Measurements from ENCODE around the gene ZNF491.

ZNF491 gene

DNA sequence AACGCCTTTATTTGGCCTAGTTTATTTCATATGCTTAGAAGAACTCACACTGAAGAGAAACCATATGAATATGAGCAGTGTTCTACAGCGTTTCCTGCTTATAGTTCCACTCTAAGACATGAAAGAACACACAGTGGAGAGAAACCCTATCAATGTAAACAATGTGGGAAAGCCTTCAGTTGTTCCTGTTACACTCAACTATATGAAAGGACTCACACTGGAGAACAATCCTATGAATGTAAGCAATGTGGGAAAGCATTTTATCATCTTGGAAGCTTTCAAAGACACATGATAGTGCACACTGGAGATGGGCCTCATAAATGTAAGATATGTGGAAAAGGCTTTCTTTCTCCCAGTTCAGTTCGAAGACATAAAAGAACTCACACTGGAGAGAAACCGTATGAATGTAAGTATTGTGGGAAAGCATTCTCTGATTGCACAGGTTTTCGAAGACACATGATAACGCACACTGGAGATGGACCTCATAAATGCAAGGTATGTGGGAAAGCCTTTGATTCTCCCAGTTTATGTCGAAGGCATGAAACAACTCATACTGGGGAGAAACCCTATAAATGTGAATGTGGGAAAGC, 17.8 kb upstream of the ZNF491 start:
- Mint-ChIP-seq H3K4me3 (no peak overlapping the region), H3K36me3 (ENCODE audit: low read depth) (peaks cover 91% of the 10 kb centered on the region), H3K27ac (no peak overlapping the region), H3K27me3 (no peaks in the 10 kb centered on the region), H3K4me1 (ENCODE audit: low read depth) (no peaks in the 10 kb centered on the region), H3K9me3 (peaks cover 61% of the 10 kb centered on the region)
- DNase-seq = no peak

DNA sequence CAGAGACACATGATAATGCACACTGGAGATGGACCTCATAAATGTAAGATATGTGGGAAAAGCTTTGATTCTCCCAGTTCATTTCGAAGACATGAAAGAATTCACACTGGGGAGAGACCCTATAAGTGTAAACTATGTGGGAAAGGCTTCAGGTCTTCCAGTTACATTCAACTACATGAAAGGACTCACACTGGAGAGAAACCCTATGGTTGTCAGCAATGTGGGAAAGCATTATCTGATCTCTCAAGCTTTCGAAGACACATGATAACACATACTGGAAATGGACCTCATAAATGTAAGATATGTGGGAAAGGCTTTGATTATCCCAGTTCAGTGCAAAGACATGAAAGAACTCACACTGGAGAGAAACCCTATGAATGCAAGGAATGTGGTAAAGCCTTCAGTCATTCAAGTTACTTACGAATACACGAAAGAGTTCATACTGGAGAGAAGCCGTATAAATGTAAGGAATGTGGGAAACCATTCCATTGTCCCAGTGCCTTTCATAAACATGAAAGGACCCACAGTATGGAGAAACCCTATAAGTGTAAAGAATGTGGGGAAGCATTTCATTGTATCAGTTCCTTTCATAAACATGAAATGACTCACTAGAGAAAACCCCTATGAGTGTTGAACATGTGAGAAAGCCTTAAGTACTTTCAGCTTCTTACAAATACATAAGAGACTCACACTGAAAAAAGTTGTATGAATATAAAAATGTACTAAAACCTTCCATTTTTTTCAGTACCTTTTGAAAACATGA, 16.8 kb upstream of the ZNF491 start:
- Mint-ChIP-seq H3K9me3 (peaks cover 59% of the 10 kb centered on the region), H3K4me1 (ENCODE audit: low read depth) (no peaks in the 10 kb centered on the region), H3K27me3 (no peaks in the 10 kb centered on the region), H3K36me3 (ENCODE audit: low read depth) (peaks cover 86% of the 10 kb centered on the region), H3K4me3 (no peak overlapping the region), H3K27ac (no peak overlapping the region)
- DNase-seq = no peak

- Mint-ChIP-seq H3K36me3 (ENCODE audit: low read depth) (peaks cover 66% of the 10 kb centered on the region), H3K4me1 (ENCODE audit: low read depth) (no peaks in the 10 kb centered on the region), H3K4me3 (no peak overlapping the region), H3K27me3 (no peaks in the 10 kb centered on the region), H3K9me3 (peaks cover 61% of the 10 kb centered on the region), H3K27ac (no peak overlapping the region)
- no peak for DNase-seq
These were observed 14.6 kb upstream of the ZNF491 start for GRCh38 chr19:11783767-11784166.

- Mint-ChIP-seq H3K9me3 (peaks cover 64% of the 10 kb centered on the region), H3K4me1 (ENCODE audit: low read depth) (no peaks in the 10 kb centered on the region), H3K27me3 (no peaks in the 10 kb centered on the region), H3K36me3 (ENCODE audit: low read depth) (peaks cover 60% of the 10 kb centered on the region), H3K4me3 (no peak overlapping the region), H3K27ac (no peak overlapping the region)
- no peak for DNase-seq
These were observed 14.0 kb upstream of the ZNF491 start for GRCh38 chr19:11784356-11784755.

GRCh38 chr19:11787536-11787935, 10.8 kb upstream of the ZNF491 start:
- Mint-ChIP-seq H3K27me3 (no peaks in the 10 kb centered on the region), H3K9me3 (peaks cover 56% of the 10 kb centered on the region)
- DNase-seq = no peak

GRCh38 chr19:11792942-11793341, 5.4 kb upstream of the ZNF491 start:
- no peak for DNase-seq
- Mint-ChIP-seq H3K4me1 (ENCODE audit: low read depth) (peaks cover 8% of the 10 kb centered on the region), H3K9me3 (peaks cover 20% of the 10 kb centered on the region), H3K36me3 (ENCODE audit: low read depth) (no peaks in the 10 kb centered on the region), H3K4me3 (no peak overlapping the region), H3K27me3 (no peaks in the 10 kb centered on the region), H3K27ac (no peak overlapping the region)

More at GRCh38 chr19:11787536-11787935, 10.8 kb upstream of the ZNF491 start:
- H3K4me3 Mint-ChIP-seq = no peak overlapping the region
- peaks cover 29% of the 10 kb centered on the region for H3K36me3 Mint-ChIP-seq (ENCODE audit: low read depth)
- H3K27ac Mint-ChIP-seq = no peak overlapping the region
- H3K4me1 Mint-ChIP-seq (ENCODE audit: low read depth) = no peaks in the 10 kb centered on the region

- peak overlapping the region; percentile 84 for H3K4me3 Mint-ChIP-seq
- no peak overlapping the region for H3K27ac Mint-ChIP-seq
- peaks cover 3% of the 10 kb centered on the region for H3K36me3 Mint-ChIP-seq (ENCODE audit: low read depth)
These were observed 832 bp upstream of the ZNF491 start for GRCh38 chr19:11797491-11797890.

GRCh38 chr19:11806354-11807098, 8.2 kb downstream of the ZNF491 start:
- Mint-ChIP-seq H3K36me3 (ENCODE audit: low read depth) (peaks cover 49% of the 10 kb centered on the region), H3K4me1 (ENCODE audit: low read depth) (no peaks in the 10 kb centered on the region), H3K27ac (no peak overlapping the region), H3K4me3 (no peak overlapping the region), H3K9me3 (peaks cover 46% of the 10 kb centered on the region), H3K27me3 (no peaks in the 10 kb centered on the region)
- no peak for DNase-seq

More at GRCh38 chr19:11797491-11797890, 832 bp upstream of the ZNF491 start:
- peaks cover 3% of the 10 kb centered on the region for H3K9me3 Mint-ChIP-seq
- peak; percentile 76 for DNase-seq
- H3K27me3 Mint-ChIP-seq = no peaks in the 10 kb centered on the region
- peaks cover 15% of the 10 kb centered on the region for H3K4me1 Mint-ChIP-seq (ENCODE audit: low read depth)

GRCh38 chr19:11807099-11807380, 8.7 kb downstream of the ZNF491 start:
- peaks cover 46% of the 10 kb centered on the region for H3K9me3 Mint-ChIP-seq
- H3K36me3 Mint-ChIP-seq (ENCODE audit: low read depth) = peaks cover 49% of the 10 kb centered on the region

DNA sequence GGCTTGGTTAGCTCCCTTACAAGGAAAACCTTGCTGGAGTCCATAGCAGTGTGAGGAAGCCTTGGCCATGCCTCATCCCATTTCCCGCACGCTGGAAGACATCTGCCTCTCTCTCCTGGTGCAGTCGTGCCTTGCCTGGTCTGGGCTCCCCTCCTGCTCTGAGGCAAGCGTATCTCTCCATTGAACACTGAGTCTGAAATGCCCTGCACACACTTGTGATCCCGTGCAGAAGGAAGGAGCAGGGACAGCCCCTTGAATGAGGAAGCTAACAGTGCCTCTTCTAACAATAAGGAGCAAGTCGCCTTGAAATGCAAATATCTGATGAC, 15.3 kb downstream of the ZNF491 start:
- peaks cover 25% of the 10 kb centered on the region for H3K4me1 Mint-ChIP-seq (ENCODE audit: low read depth)
- no peak for DNase-seq
- peak overlapping the region; percentile 75 for H3K27ac Mint-ChIP-seq
- no peaks in the 10 kb centered on the region for H3K27me3 Mint-ChIP-seq
- H3K36me3 Mint-ChIP-seq (ENCODE audit: low read depth) = peaks cover 44% of the 10 kb centered on the region
- peak overlapping the region; percentile 90 for H3K4me3 Mint-ChIP-seq
- peaks cover 18% of the 10 kb centered on the region for H3K9me3 Mint-ChIP-seq

More at GRCh38 chr19:11807099-11807380, 8.7 kb downstream of the ZNF491 start:
- DNase-seq = no peak
- H3K27ac Mint-ChIP-seq = no peak overlapping the region
- no peak overlapping the region for H3K4me3 Mint-ChIP-seq
- no peaks in the 10 kb centered on the region for H3K4me1 Mint-ChIP-seq (ENCODE audit: low read depth)
- no peaks in the 10 kb centered on the region for H3K27me3 Mint-ChIP-seq

DNA sequence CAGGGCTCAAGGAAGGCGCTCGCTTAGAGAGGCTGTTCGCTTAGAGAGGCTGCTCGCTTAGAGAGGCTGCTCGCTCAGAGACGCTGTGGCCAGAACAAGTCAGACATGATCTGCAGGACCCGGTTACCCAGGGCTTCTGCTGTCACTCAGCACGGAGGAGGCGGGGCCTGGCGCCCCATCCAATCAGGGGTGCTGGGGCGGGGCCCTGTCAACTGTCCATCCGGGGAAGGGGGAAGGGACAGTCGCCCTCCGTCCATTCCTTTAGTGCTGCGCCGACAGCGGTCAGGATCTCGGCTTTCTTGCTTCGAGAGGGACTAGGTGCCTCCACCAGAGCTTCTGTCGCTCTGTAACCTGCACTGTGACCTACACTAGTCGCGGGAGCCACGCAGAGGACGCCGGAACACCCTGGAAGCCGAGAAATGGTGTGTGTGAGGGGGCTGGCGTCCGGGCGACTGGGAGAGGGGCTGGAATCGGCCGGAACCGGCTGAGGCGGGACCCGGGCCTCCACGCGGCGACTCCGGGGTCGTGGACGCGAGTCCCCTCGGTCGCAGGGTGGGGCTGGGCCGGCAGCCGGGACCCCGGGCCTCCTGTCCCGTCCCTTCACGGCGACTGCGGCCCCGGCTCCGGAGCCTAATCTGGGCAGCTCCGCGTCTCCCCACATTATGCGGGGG, 15.8 kb downstream of the ZNF491 start, which contains the start of gene ZNF440:
Gene ZNF440, plus strand, starts transcription at position 245 of the 671 bp plus-strand sequence. Its CDS starts 175 bp downstream, at position 420.
- H3K4me1 Mint-ChIP-seq (ENCODE audit: low read depth) = peaks cover 25% of the 10 kb centered on the region
- no peaks in the 10 kb centered on the region for H3K27me3 Mint-ChIP-seq
- peak within 1 kb of the TSS; percentile 75 for H3K27ac Mint-ChIP-seq

GRCh38 chr19:11814700-11815035, 16.3 kb downstream of the ZNF491 start:
- DNase-seq = no peak
- Mint-ChIP-seq H3K36me3 (ENCODE audit: low read depth) (peaks cover 45% of the 10 kb centered on the region), H3K27ac (peak overlapping the region; percentile 40), H3K27me3 (no peaks in the 10 kb centered on the region), H3K9me3 (peaks cover 14% of the 10 kb centered on the region), H3K4me3 (peak overlapping the region; percentile 90), H3K4me1 (ENCODE audit: low read depth) (peaks cover 25% of the 10 kb centered on the region)

More for the DNA sequence above, 15.8 kb downstream of the ZNF491 start, which contains the start of gene ZNF440:
- DNase-seq = peak; percentile 92
- Mint-ChIP-seq H3K9me3 (peaks cover 13% of the 10 kb centered on the region), H3K36me3 (ENCODE audit: low read depth) (peaks cover 42% of the 10 kb centered on the region), H3K4me3 (peak within 1 kb of the TSS; percentile 90)

DNA sequence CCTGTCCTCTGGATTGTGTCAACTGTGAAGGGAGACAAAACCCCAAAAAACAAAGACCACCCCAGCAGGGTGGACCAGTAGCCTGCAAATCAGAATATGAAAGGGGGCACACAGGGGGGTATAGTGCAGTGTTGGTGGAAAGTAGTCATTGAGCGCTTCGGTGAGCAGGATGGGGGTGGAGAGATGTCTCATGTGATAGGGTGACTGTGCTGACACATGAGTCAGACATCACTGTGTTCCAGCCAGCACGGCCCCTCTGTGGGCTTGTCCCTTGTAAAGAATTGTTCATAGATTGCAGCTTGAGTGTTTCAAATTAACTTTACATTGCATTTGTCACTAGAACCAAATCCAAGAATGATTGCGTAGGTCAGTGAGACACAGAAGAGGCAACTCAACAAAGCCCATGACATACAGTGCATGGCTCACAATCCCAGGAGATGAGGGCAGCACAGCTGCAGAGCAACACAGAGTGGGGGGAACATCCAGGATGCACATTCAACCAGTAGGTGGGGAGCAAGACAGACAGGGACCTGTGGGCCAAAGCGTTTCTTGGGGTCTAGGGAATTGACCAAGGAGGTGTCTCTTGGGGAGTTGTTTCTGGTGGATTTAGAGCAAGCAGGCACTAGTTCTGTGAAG, 23.3 kb downstream of the ZNF491 start:
- Mint-ChIP-seq H3K9me3 (peaks cover 28% of the 10 kb centered on the region), H3K36me3 (ENCODE audit: low read depth) (peaks cover 82% of the 10 kb centered on the region), H3K27me3 (no peaks in the 10 kb centered on the region), H3K4me3 (no peak overlapping the region), H3K27ac (no peak overlapping the region), H3K4me1 (ENCODE audit: low read depth) (peaks cover 5% of the 10 kb centered on the region)
- DNase-seq = no peak
